Common myeloid progenitor, CD34-positive (primary cell): ENCODE data around the gene STK16.

Experiments
- CTCF ChIA-PET: fragments of 350-600 bp; sonication (Branson Sonifier 250); formaldehyde crosslinking; loops from one replicate; lab custom pipeline; 2021; ENCODE audit warnings: antibody characterized with exemption; lab: Charles Lee
- POLR2A ChIA-PET: fragments of 350-600 bp; sonication (Branson Sonifier 250); formaldehyde crosslinking; loops from one replicate; lab custom pipeline; 2021; ENCODE audit warnings: antibody characterized with exemption; lab: Charles Lee
- DNase-seq, 3 donors: peaks; one replicate each; pipeline versions ENCODE4 v3.0.0 to v3.0.0-alpha.2; 2013
- H3K27ac ChIP-seq, 2 experiments: 1 replicate in 1 of 2; 2 replicates in 1 of 2; pipeline ENCODE4 v1.7.0; 2013; ENCODE audit warnings: inconsistent platforms in 2 of 2, low read length in 2 of 2, mild to moderate bottlenecking in 2 of 2, low read depth in 1 of 2, moderate library complexity in 1 of 2; ENCODE audit not compliant: severe bottlenecking in 2 of 2, insufficient read depth in 1 of 2, poor library complexity in 1 of 2
- H3K27me3 ChIP-seq, 5 experiments: replicated peaks in 2 of 5; 1 replicate in 3 of 5; 2 replicates in 2 of 5; pipeline versions ENCODE4 v1.6.1 to v1.7.0; 2013; ENCODE audit warnings: low read length in 4 of 5, mild to moderate bottlenecking in 2 of 5, moderate library complexity in 2 of 5, inconsistent platforms in 1 of 5; ENCODE audit not compliant: insufficient read depth in 5 of 5, control insufficient read depth in 4 of 5
- H3K36me3 ChIP-seq, 4 experiments: 1 replicate in 2 of 4; 2 replicates in 2 of 4; pipeline versions ENCODE4 v1.6.1 to v1.7.0; 2013; ENCODE audit warnings: low read length in 3 of 4, control low read depth in 1 of 4, mild to moderate bottlenecking in 1 of 4; ENCODE audit not compliant: control insufficient read depth in 4 of 4, insufficient read depth in 4 of 4
- H3K4me1 ChIP-seq, 4 experiments: 1 replicate in 3 of 4; 2 replicates in 1 of 4; pipeline versions ENCODE4 v1.6.1 to v1.7.1; 2013; ENCODE audit warnings: low read length in 3 of 4, mild to moderate bottlenecking in 3 of 4, control low read depth in 1 of 4, inconsistent platforms in 1 of 4, moderate library complexity in 1 of 4; ENCODE audit not compliant: control insufficient read depth in 4 of 4, insufficient read depth in 4 of 4; ENCODE audit errors: control extremely low read depth in 1 of 4
- H3K4me3 ChIP-seq, 7 experiments: 1 replicate in 4 of 7; 2 replicates in 3 of 7; pipeline versions ENCODE4 v1.5.1 to v1.7.0; 2013; ENCODE audit warnings: mild to moderate bottlenecking in 7 of 7, low read length in 6 of 7, moderate library complexity in 6 of 7, inconsistent platforms in 2 of 7, low read depth in 2 of 7, control low read depth in 1 of 7; ENCODE audit not compliant: insufficient read depth in 4 of 7, control insufficient read depth in 1 of 7; ENCODE audit errors: extremely low read depth in 1 of 7
- H3K9me3 ChIP-seq, 5 experiments: 1 replicate in 4 of 5; 2 replicates in 1 of 5; pipeline versions ENCODE4 v1.6.1 to v1.7.1; 2013; ENCODE audit warnings: low read length in 4 of 5, mild to moderate bottlenecking in 2 of 5, inconsistent platforms in 1 of 5, low read depth in 1 of 5, moderate library complexity in 1 of 5; ENCODE audit not compliant: control insufficient read depth in 4 of 5, insufficient read depth in 2 of 5; ENCODE audit errors: control extremely low read depth in 1 of 5
- WGBS: methylation state at CpG from one replicate; pipeline ENCODE4 v1.1.5; 2013; ENCODE audit not compliant: insufficient coverage; 5-methylcytosine and 5-hydroxymethylcytosine counted together

Gene STK16

DNA sequence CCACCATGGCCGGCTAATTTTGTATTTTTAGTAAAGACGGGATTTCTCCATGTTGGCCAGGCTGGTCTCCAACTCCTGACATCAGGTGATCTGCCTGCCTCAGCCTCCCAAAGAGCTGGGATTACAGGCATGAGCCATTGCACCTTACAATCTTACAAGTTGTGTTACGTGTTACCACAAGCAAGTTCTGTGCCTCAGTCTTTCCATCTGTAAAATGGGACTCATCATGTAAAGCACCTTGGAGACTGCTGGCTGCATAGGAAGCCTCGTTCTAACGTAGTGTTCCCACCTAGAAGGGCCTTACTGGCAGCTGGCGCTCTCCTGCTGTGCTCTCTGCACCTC is 43.9 kb downstream of the STK16 start:
- Histone ChIP-seq H3K36me3 (peaks cover 0 to 16% (median 7%) of the 10 kb centered on the region in 4 experiments), H3K9me3 (no peaks in the 10 kb centered on the region), H3K27me3 (no peaks in the 10 kb centered on the region), H3K27ac (no peak overlapping the region), H3K4me1 (peaks cover 0 to 4% (median 3%) of the 10 kb centered on the region in 4 experiments), H3K4me3 (no peak overlapping the region)
- ChIA-PET POLR2A (no interaction called here), CTCF (interaction anchor here (2.4 to 14.8 kb wide), 2 partner anchors 11 to 130 kb away, joined by 6 to 381 read pairs; partner anchors contain the start of gene DNAJB2)
- WGBS: 92% methylated on average over 6 of the region's 6 CpGs
- DNase-seq: no peak

DNA sequence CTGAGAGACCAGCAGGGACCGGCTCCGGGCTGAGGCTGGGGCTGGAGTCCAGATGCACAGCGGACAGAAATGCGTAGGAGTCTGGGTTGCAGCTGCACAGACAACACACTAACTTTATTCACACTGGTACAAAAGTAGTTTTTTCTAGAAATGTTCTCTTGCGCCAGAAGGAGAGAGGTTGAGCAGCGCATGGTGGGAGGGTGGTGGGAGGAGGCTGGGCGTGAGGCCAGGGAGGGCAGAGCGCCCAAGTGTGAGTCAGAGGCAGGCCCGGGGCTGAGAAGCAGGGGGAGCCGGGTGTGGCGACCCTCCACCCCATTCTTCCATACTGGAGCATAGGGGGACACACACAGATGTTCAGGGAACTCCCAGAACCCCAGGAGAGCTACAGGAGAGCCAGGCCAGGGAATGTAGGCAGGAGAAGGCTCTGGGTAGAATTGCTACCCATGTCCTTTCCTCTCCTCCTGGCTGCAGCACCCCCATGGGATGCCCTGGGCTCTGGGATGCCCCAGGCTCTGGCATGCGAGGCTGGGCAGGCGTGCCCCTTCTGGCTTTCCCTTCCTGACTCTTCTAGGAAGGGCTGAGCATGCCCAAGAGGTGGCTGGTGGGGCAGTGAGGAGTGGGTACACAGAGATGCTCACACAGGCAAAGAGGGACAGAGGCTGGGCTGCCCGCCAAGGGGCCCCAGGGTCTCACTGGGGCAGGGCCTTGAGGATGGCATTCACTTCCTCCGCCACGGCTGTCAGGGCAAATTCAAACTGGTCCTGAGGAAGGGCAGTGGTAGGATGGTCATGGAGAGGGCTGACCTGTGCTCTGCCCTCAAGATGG is 44.5 kb downstream of the STK16 start:
- peaks cover 0 to 9% (median 7%) of the 10 kb centered on the region in 4 experiments for H3K4me1 ChIP-seq
- 76% methylated on average over 8 of the region's 16 CpGs for WGBS
- no peaks in the 10 kb centered on the region for H3K9me3 ChIP-seq
- peaks cover 0 to 10% (median 2%) of the 10 kb centered on the region in 4 experiments for H3K36me3 ChIP-seq
- ChIA-PET POLR2A (no interaction called here), CTCF (interaction anchor here (2.4 to 14.8 kb wide), 2 partner anchors 11 to 131 kb away, joined by 6 to 381 read pairs; partner anchors contain the start of gene DNAJB2)
- no peak overlapping the region for H3K27ac ChIP-seq
- no peaks in the 10 kb centered on the region for H3K27me3 ChIP-seq
- peak in 2 of 3 donors; percentile 65 to 66 for DNase-seq
- no peak overlapping the region for H3K4me3 ChIP-seq

DNA sequence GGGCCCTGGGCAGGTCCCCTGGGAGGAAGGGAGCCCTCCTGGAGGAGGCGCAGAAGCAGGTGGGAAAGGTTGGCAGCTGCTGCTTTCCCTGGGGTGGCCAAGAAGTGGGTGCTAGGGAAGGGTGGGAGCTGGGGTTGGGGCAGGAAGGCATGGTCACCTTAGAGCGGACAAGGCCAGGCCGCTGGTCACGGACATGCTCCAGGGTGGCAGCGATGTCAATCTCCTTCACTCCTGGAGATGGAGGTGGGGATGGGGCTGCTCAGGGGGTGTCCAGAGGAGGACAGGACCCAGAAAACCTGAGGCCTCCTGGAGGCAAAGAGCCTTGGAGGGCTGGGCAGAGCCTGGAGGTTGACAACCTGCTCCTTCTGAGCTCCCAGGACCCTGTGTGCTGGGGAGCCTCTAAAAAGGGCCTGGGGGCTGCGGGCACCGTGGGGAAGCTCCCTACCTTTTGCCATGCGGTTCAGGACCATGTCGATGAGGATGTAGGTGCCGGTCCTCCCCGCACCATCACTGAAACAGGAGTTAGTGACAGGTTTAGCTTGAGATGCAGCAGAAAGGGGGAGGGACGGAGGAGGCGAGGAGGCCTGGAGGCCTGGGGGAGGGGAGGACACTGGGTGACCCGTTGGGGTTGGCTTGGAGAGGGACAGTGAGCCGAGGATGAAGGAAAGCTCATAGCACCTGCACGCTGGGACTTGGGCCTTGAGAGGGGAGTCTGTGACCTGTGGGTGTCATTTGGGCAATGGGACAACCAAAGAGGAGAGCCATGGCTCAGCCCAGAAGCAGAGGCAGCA is 45.3 kb downstream of the STK16 start:
- Histone ChIP-seq H3K4me3 (no peak overlapping the region), H3K36me3 (peaks cover 0 to 3% (median 0%) of the 10 kb centered on the region in 4 experiments), H3K27ac (no peak overlapping the region), H3K9me3 (no peaks in the 10 kb centered on the region), H3K27me3 (no peaks in the 10 kb centered on the region), H3K4me1 (peaks cover 0 to 14% (median 13%) of the 10 kb centered on the region in 4 experiments)
- WGBS: 95% methylated on average over 12 of the region's 16 CpGs
- POLR2A ChIA-PET: no interaction called here
- CTCF ChIA-PET: interaction anchor here (1.0 to 14.8 kb wide), 4 partner anchors 12 to 131 kb away, joined by 3 to 381 read pairs (median 5); partner anchors contain the start of gene DNAJB2
- DNase-seq: no peak

DNA sequence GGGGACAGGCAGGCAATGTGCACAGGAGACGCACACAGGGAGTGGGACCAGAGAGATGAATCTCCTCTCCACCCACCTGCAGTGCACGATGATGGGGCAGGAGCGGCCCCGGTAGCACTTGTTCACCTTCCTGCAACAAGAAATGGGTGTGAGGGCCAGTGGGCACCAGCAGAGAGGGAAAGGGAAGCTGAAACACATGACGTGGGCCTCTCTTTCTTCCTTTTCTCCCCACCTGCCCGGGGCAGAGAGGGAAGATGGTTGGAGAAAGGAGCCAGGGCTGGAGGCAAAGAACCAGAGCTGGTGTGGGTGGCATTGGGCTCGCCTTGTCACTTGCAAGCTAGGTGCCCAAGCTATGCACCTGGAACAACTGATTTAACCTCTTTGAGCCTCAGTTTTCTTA is 46.1 kb downstream of the STK16 start:
- H3K27me3 ChIP-seq: no peaks in the 10 kb centered on the region
- ChIA-PET CTCF (interaction anchor here (1.4 to 14.8 kb wide), 3 partner anchors 13 to 132 kb away, joined by 4 to 381 read pairs (median 6); partner anchors contain the start of gene DNAJB2), POLR2A (no interaction called here)
- DNase-seq: no peak
- H3K36me3 ChIP-seq: no peaks in the 10 kb centered on the region
- peaks cover 0 to 14% (median 13%) of the 10 kb centered on the region in 4 experiments for H3K4me1 ChIP-seq
- no peak overlapping the region for H3K27ac ChIP-seq
- no peak overlapping the region for H3K4me3 ChIP-seq
- H3K9me3 ChIP-seq: no peaks in the 10 kb centered on the region
- 100% methylated on average over 2 of the region's 7 CpGs for WGBS

DNA sequence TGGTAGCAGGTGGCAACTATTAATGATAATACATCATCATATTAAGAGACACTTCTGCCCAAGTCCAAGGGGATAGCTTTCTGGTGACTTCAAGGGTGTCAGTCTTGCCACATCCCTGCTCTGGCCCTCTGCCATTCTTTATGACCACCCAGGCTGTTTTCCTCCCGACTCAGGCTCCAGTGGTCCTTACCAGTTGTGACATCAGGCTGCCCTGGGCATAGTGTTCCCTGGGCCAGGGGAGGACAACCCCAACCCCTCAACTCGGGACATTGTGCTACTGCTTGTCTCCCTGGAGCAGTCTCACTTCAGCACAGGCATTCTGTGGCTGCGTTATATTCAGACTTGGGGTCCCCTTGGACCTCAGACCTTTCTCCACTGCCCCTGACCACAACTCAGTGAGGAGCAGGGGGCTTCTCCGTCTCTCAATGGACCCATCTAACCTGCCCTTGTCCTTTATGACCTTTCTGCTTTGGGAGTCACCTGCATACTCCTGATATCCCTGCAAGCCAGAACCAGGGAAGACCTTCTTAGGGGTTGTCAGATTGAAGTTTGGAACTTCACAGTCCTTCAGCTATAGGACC is 46.7 kb downstream of the STK16 start:
- Histone ChIP-seq H3K4me3 (no peak overlapping the region), H3K27ac (no peak overlapping the region), H3K9me3 (no peaks in the 10 kb centered on the region), H3K27me3 (no peaks in the 10 kb centered on the region), H3K4me1 (peaks cover 0 to 14% (median 13%) of the 10 kb centered on the region in 4 experiments), H3K36me3 (no peaks in the 10 kb centered on the region)
- ChIA-PET POLR2A (no interaction called here), CTCF (interaction anchor here (0.7 to 14.8 kb wide), 7 partner anchors 13 to 135 kb away, joined by 3 to 381 read pairs (median 5); partner anchors contain the start of genes DNAJB2 and NHEJ1)
- WGBS: 91% methylated on average over 3 of the region's 4 CpGs
- no peak for DNase-seq

DNA sequence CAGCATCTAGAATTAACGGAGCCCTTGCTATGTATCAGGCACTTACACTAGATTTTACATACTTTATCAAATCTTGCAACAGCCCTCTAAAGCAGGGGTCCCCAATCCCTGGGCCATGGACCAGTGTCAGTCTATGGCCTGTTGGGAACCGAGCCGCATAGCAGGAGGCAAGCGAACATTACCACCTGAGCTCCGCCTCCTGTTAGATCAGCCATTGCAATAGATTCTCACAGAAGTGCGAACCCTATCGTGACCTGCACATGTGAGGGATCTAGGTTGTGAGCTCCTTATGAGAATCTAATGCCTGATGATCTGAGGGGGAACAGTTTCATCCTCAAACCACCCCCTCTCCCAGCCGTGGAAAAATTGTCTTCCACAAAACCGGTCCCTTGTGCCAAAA is 47.3 kb downstream of the STK16 start:
- CTCF ChIA-PET: interaction anchor here (0.7 to 14.8 kb wide), 6 partner anchors 14 to 135 kb away, joined by 3 to 381 read pairs (median 16); partner anchors contain the start of genes DNAJB2 and NHEJ1

More for the DNA sequence above, 47.3 kb downstream of the STK16 start:
- POLR2A ChIA-PET: interaction anchor here (1.2 kb wide), 1 partner anchor 13 kb away, joined by 3 read pairs; the partner anchor contains the start of gene DNAJB2
- Histone ChIP-seq H3K27ac (no peak overlapping the region), H3K36me3 (no peaks in the 10 kb centered on the region), H3K4me3 (no peak overlapping the region), H3K27me3 (no peaks in the 10 kb centered on the region), H3K9me3 (no peaks in the 10 kb centered on the region), H3K4me1 (peaks cover 0 to 14% (median 13%) of the 10 kb centered on the region in 4 experiments)
- 96% methylated on average over 8 of the region's 9 CpGs for WGBS
- no peak for DNase-seq
